Stomach (tissue), 9 donors: Measurements from ENCODE around the gene FRMPD1. TPM values are rescaled to one million over a fixed set of nuclear protein-coding genes. Genes with fewer than 3 reads are reported as not detected.

ENCODE experiments used
- DNase-seq, 2 donors: peaks; one replicate each; pipeline versions ENCODE4 v3.0.0 to v3.0.0-alpha.2; 2013 to 2019
- H3K27ac ChIP-seq, 5 donors: fragments of 200-600 bp in 4 of 5; sonication (generic) in 4 of 5; one replicate each; pipeline ENCODE4 v1.5.1; 2013 to 2019; ENCODE audit warnings: mild to moderate bottlenecking in 1 of 5, moderate library complexity in 1 of 5
- H3K27me3 ChIP-seq, 3 donors: fragments of 200-600 bp; sonication (generic); one replicate each; pipeline ENCODE4 v1.5.1; 2017 to 2019; ENCODE audit warnings: mixed run types in 1 of 3
- H3K36me3 ChIP-seq, 4 donors: fragments of 200-600 bp; sonication (generic); 1 replicate in 3 of 4; 2 replicates in 1 of 4; pipeline ENCODE4 v1.5.1; 2016 to 2019
- H3K4me1 ChIP-seq, 4 donors: fragments of 200-600 bp; sonication (generic); one replicate each; pipeline ENCODE4 v1.5.1; 2016 to 2019
- H3K4me3 ChIP-seq, 4 donors: fragments of 200-600 bp; sonication (generic) in 3 of 4; one replicate each; pipeline ENCODE4 v1.5.1; 2016 to 2019; ENCODE audit warnings: mild to moderate bottlenecking in 1 of 4
- H3K9me3 ChIP-seq, 4 donors: fragments of 200-600 bp; sonication (generic); one replicate each; pipeline ENCODE4 v1.5.1; 2016 to 2019
- EP300 ChIP-seq: sonication (generic); formaldehyde crosslinking; IDR thresholded peaks from one replicate; pipeline ENCODE4 v1.6.1; 2017; ENCODE audit warnings: antibody characterized with exemption
- POLR2A ChIP-seq, 4 donors: fragments of 450-650 bp; IDR thresholded peaks; one replicate each; pipeline ENCODE4 v1.6.1; 2016; ENCODE audit warnings: antibody characterized with exemption in 4 of 4, control low read depth in 2 of 4, mild to moderate bottlenecking in 1 of 4, moderate library complexity in 1 of 4
- POLR2AphosphoS5 ChIP-seq, 3 donors: sonication (generic); formaldehyde crosslinking; IDR thresholded peaks; one replicate each; pipeline ENCODE4 v1.6.1; 2016; ENCODE audit warnings: antibody characterized with exemption in 3 of 3
- WGBS, 5 donors: extraction: QIAGEN DNeasy Blood & Tissue Kit in 3 of 5; methylation state at CpG; one replicate each; pipeline versions ENCODE4 v1.1.5 to v1.1.7; 2013 to 2018; 5-methylcytosine and 5-hydroxymethylcytosine counted together
- intact Hi-C: fragments of 100-400 bp; cut with DNase I; formaldehyde crosslinking; loops from one replicate; pipeline ENCODE4 v1.15.1; 2023; ENCODE audit warnings: low total_unique reads
- polyA plus RNA-seq, 3 donors: library from polyadenylated mRNA; stranded (reverse); fragments of 200-250 nt; gene quantifications; one replicate each; pipeline ENCODE4 v1.2.3, GENCODE V29; 2013
- total RNA-seq, 5 donors: library from RNA; depleted of rRNA; stranded (reverse); fragments of >200 nt; gene quantifications; one replicate each; pipeline versions ENCODE4 v1.1.0 to v1.2.3, GENCODE V29; 2014 to 2016
- TF ChIP-seq, protein P1 (sequence below), 7 experiments: fragments of 450-650 bp in 4 of 7; fragments of 200-600 bp in 3 of 7; sonication (generic) in 3 of 7; IDR thresholded peaks; one replicate each; pipeline ENCODE4 v1.5.1; 2016 to 2019; ENCODE audit warnings: antibody characterized with exemption in 7 of 7, control low read depth in 2 of 7, mild to moderate bottlenecking in 1 of 7
- donor health status: healthy with polysubstance abuse.
- donor health status: Bipolar disorder and iron deficiency.
- donor health status: healthy.

The FRMPD1 gene
- total and polyA plus RNA-seq, 8 donors, result under 0.01 to 0.18 (median 0.10) TPM; not detected in 4

DNA sequence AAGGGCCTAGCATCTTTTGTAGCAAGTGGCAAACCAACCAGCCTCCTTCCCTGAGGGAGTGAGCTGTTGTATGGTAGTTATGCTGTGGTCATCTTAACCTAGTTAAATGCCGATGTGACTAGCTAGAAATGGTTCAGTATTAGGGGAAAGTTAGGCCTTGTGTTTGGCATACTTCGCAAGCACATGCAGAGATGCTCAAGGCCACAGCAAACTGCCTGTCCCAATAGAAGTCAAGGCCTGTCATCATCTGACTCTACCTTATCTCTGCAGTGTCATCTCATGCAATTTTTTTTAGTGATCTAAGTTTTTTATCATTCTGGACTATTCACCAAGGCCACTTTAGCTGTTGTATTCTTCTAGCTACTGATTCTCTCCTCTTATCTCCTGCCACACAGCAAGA is 139.3 kb downstream of the FRMPD1 start:
- 94 to 100% (median 98%) methylated on average over 2 of the region's 2 CpGs for WGBS, 5 donors
- no peak overlapping the region for H3K4me3 ChIP-seq
- H3K4me1 ChIP-seq, result peaks cover 0 to 9% (median 8%) of the 10 kb centered on the region in 4 donors
- intact Hi-C loops, result no loop called here
- H3K27ac ChIP-seq, result no peak overlapping the region
- peaks cover 0 to 9% (median 0%) of the 10 kb centered on the region in 4 donors for H3K36me3 ChIP-seq
- H3K9me3 ChIP-seq, result no peaks in the 10 kb centered on the region
- no peak for DNase-seq
- TF ChIP-seq POLR2AphosphoS5 (IDR thresholded peaks at IDR 0.05) (no peak), POLR2A (IDR thresholded peaks at IDR 0.05) (no peak), EP300 (no peak)
- TF ChIP-seq, protein P1, sequence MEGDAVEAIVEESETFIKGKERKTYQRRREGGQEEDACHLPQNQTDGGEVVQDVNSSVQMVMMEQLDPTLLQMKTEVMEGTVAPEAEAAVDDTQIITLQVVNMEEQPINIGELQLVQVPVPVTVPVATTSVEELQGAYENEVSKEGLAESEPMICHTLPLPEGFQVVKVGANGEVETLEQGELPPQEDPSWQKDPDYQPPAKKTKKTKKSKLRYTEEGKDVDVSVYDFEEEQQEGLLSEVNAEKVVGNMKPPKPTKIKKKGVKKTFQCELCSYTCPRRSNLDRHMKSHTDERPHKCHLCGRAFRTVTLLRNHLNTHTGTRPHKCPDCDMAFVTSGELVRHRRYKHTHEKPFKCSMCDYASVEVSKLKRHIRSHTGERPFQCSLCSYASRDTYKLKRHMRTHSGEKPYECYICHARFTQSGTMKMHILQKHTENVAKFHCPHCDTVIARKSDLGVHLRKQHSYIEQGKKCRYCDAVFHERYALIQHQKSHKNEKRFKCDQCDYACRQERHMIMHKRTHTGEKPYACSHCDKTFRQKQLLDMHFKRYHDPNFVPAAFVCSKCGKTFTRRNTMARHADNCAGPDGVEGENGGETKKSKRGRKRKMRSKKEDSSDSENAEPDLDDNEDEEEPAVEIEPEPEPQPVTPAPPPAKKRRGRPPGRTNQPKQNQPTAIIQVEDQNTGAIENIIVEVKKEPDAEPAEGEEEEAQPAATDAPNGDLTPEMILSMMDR (IDR thresholded peaks at IDR 0.05), result no peak
- H3K27me3 ChIP-seq, result peaks cover 0 to 10% (median 0%) of the 10 kb centered on the region in 3 donors

DNA sequence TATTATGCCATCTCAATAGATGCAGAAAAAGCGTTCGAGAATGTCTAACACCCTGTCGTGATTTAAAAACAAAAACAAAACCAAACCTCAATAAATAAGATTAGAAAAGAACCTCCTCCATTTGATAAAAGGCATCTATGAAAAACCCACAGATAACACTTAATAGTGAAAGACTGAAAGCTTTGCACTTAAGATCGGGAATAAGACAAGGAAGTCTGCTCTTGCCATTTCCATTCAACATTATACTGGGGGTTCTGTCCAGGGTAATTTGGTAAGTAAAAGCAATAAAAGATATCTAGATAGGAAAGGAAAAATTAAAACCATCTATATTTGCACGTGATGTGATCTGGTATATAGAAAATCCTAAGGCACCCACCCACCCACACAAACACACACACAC is 141.4 kb downstream of the FRMPD1 start:
- TF ChIP-seq POLR2AphosphoS5 (IDR thresholded peaks at IDR 0.05) (no peak), POLR2A (IDR thresholded peaks at IDR 0.05) (no peak), EP300 (no peak)
- TF ChIP-seq, protein P1 (IDR thresholded peaks at IDR 0.05), result no peak
- H3K4me3 ChIP-seq, result no peak overlapping the region
- no peak overlapping the region for H3K27ac ChIP-seq
- peaks cover 0 to 12% (median 0%) of the 10 kb centered on the region in 4 donors for H3K36me3 ChIP-seq
- H3K9me3 ChIP-seq, result no peaks in the 10 kb centered on the region
- no peaks in the 10 kb centered on the region for H3K4me1 ChIP-seq
- H3K27me3 ChIP-seq, result peaks cover 0 to 3% (median 0%) of the 10 kb centered on the region in 3 donors
- WGBS, 5 donors, result 80 to 89% (median 83%) methylated on average over 5 of the region's 5 CpGs
- intact Hi-C loops, result no loop called here
- no peak for DNase-seq

DNA sequence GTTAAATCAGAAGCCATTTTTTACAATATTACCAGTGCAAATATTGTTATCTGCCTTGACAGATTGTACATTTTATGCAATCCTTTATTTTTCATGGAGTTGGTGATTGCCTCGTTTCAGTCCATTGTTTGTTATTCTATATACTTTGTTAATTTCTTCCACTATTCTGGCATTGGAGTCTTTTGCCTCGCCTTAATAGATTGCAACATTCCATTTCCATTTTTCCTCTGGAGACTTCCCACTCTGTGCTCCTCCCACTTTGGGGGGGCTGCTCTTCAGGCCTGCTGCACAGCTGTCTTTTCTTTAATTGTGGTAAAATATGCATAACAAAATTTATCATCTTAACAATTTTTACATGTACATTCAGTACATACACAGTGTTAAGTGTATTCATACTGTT is 145.5 kb downstream of the FRMPD1 start:
- peaks cover 0 to 10% (median 9%) of the 10 kb centered on the region in 4 donors for H3K4me1 ChIP-seq
- intact Hi-C loops, result no loop called here

More for the DNA sequence above, 145.5 kb downstream of the FRMPD1 start:
- Histone ChIP-seq H3K27ac (no peak overlapping the region), H3K4me3 (no peak overlapping the region), H3K36me3 (peaks cover 0 to 3% (median 0%) of the 10 kb centered on the region in 4 donors), H3K27me3 (no peaks in the 10 kb centered on the region), H3K9me3 (no peaks in the 10 kb centered on the region)
- 23 to 42% (median 34%) methylated on average over 2 of the region's 2 CpGs for WGBS, 5 donors
- DNase-seq, result no peak
- TF ChIP-seq POLR2AphosphoS5 (IDR thresholded peaks at IDR 0.05), result no peak
- TF ChIP-seq, protein P1 (IDR thresholded peaks at IDR 0.05), result no peak
- TF ChIP-seq POLR2A (IDR thresholded peaks at IDR 0.05), result no peak
- no peak for TF ChIP-seq EP300

Other genes with a start within 250 kb of the FRMPD1 start
- gene GRHPR, start 228.3 kb upstream of the FRMPD1 start, total RNA-seq, result 100 to 1,000 TPM in 1 of 5 donors, 10 to 100 TPM in 4; 48.7 to 107 (median 76.8) TPM
- gene GRHPR, start 228.3 kb upstream of the FRMPD1 start, polyA plus RNA-seq, result 100 to 1,000 TPM in 1 of 3 donors, 10 to 100 TPM in 2; 76.3 to 111 (median 86.0) TPM
- 10 to 100 TPM in 3 of 5 donors, 1 to 10 TPM in 1, not detected in 1; 6.7 to 16.5 (median 13.8) TPM for gene ZBTB5, start 185.5 kb upstream of the FRMPD1 start, total RNA-seq
- gene ZBTB5, start 185.5 kb upstream of the FRMPD1 start, polyA plus RNA-seq, result 1 to 10 TPM; 2.2 to 3.9 (median 2.6) TPM
- gene POLR1E, start 165.0 kb upstream of the FRMPD1 start, total RNA-seq, result 10 to 100 TPM in 4 of 5 donors, 1 to 10 TPM in 1; 5.5 to 26.4 (median 19.8) TPM
- gene POLR1E, start 165.0 kb upstream of the FRMPD1 start, polyA plus RNA-seq, result 10 to 100 TPM; 14.8 to 21.5 (median 17.3) TPM
- 1 to 10 TPM in 3 of 5 donors, under 1 TPM in 2; 0.43 to 6.2 (median 2.9) TPM for gene FBXO10, start 74.6 kb upstream of the FRMPD1 start, total RNA-seq
- gene FBXO10, start 74.6 kb upstream of the FRMPD1 start, polyA plus RNA-seq, result 1 to 10 TPM in 2 of 3 donors, under 1 TPM in 1; 0.61 to 2.2 (median 1.9) TPM
- gene TOMM5, start 58.4 kb upstream of the FRMPD1 start, total RNA-seq, result 100 to 1,000 TPM in 2 of 5 donors, 10 to 100 TPM in 3; 29.3 to 156 (median 55.8) TPM
- 100 to 1,000 TPM; 115 to 173 (median 169) TPM for gene TOMM5, start 58.4 kb upstream of the FRMPD1 start, polyA plus RNA-seq
- 10 to 100 TPM in 1 of 5 donors, 1 to 10 TPM in 4; 2.7 to 10.5 (median 5.1) TPM for gene TRMT10B, start 102.9 kb downstream of the FRMPD1 start, total RNA-seq
- gene TRMT10B, start 102.9 kb downstream of the FRMPD1 start, polyA plus RNA-seq, result 1 to 10 TPM; 4.1 to 9.8 (median 5.2) TPM
- gene EXOSC3, start 134.1 kb downstream of the FRMPD1 start, total RNA-seq, result 100 to 1,000 TPM in 1 of 5 donors, 10 to 100 TPM in 3, 1 to 10 TPM in 1; 7.6 to 190 (median 22.9) TPM
- gene EXOSC3, start 134.1 kb downstream of the FRMPD1 start, polyA plus RNA-seq, result 10 to 100 TPM; 23.3 to 28.5 (median 27.2) TPM
- 10 to 100 TPM; 17.4 to 39.7 (median 29.6) TPM for gene DCAF10, start 149.8 kb downstream of the FRMPD1 start, total RNA-seq
- 1 to 10 TPM; 5.9 to 9.9 (median 6.8) TPM for gene DCAF10, start 149.8 kb downstream of the FRMPD1 start, polyA plus RNA-seq